Measurements from ENCODE around the gene MTHFS.

Gene MTHFS

GRCh38 chr15:79874242-79874641 lies 22.6 kb downstream of the MTHFS start:
- DNase-seq = peak; percentile 87

DNA sequence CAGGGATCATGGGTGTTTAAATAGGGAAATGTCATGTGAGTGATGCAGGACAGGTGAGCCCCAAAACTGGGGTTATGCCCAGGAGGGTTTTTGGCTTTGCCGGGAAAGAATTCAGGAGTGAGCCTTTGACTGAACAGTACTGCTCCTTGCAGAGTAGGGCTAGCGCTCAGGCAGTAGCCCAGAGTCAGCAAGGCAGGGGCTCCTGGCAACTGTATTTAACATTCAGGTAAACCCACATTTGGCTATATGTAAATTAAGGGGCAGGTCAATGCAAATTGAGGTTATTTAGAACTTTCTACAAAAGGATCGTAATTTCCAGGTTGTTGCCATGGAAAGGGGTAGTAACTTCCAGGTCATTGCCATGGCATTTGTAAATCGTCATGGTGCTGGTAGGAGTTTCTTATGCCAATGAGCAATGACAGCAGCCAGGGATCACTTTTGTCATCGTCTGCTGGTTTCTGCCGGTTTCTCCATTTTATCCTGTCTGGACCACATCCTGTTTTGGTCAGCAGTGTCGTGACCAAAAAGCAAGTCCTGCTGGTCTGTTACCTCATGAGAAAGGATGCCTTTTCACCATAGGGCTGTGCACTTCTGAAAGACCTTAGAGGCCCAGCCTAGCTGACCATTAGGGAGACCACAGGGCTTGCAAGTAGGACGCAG lies 24.3 kb downstream of the MTHFS start:
- DNase-seq = no peak

DNA sequence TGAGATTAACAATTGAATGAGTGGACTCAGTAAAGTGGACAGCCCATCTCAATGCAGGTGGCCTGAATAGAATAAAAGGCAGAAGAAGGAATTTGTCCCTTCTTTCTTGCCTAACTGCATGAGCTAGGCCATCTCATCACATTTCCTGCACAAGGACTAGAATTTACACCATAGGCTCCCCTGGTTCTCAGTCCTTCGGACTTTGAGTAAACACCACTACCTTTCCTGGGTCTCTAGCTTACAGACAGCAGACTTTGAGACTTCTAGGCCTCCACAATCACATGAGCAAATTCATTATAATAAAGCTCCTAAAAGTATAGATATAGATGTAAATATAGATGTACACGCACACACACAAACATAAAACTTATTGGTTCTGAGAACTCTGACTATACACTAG lies 28.3 kb downstream of the MTHFS start:
- DNase-seq = no peak

DNA sequence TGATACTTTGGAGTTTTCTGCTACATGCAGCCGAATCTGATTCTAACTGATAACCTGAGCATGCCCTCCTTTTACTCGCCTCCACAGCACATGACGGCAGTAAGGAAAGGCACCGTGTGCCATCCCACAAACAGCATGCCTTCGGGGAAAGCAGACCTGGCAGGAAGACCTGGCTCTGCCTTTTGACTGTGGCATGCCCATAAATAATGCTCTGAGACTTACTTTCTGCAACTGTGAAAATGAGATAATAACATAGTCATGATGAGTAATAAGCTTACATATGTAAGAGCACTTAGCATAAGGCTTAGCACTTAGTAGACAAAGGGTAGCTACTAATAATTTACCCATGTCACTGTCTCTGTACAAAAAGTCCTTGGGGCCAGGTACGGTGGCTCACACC lies 32.9 kb downstream of the MTHFS start:
- DNase-seq = no peak

GRCh38 chr15:79862191-79862590 lies 34.6 kb downstream of the MTHFS start:
- DNase-seq = no peak

- no peak for DNase-seq
Measured at GRCh38 chr15:79860661-79861060, 36.2 kb downstream of the MTHFS start.

- no peak for DNase-seq
Measured at GRCh38 chr15:79858469-79858868, 38.3 kb downstream of the MTHFS start.

DNA sequence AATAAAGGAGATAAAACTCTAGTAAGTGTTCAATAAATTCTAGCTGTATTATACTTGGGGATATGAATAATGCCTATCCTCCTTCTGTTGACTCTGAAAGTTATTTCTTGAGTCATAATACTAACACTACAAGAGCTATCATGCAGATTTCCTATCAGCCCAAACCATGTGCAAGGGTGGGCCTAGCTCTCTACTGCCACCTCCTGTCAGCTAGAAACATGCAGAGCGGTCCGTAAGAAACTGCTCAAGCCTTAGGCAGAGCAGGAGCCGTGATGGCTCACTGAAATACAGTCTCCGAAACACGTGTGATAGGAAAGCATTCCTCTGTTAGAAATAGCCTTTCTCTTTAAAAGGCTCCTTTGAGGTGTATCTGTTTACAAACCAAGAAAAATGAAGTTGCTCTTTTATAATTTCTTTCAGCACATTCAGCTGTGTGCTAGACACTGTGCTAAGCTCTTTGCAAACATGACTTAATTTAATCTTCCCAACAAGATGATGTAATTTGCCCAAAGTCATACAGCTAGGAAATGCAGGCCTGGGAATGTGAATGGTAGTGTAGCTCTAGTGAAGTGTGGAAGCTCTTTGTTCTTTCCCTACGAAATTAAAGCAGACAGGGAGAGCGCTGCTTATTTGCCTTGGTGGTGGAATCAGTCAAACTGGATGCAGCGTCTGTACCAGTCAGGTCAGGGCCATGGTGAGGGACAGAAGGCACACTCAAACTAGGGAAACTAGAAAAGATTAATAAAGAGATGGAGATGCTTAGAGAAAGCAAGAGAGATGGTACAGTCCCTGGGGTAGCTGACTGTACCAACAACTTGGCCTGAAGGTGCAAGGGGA lies 43.1 kb downstream of the MTHFS start:
- DNase-seq = peak; percentile 45

DNA sequence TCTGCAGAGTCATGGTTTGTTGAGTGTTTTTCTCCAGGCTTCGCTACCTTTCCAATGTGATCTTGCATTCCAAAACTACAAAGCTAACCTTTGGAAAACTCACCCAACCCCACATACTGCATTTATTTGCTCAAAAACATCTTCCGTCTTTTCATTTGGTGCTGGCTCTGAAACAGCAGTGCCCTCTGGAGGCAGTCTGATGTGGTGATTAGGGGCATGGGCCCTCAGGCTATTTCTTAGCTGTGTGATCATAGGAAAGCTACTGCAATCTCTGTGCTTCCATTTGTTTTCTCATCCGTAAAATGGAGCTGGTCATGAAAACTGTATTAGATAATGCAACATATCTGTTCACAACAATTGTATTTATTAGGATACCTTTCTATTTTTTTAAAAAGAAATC lies 47.0 kb downstream of the MTHFS start:
- peak; percentile 9 for DNase-seq

- DNase-seq = no peak
Measured at GRCh38 chr15:79846539-79846938, 50.3 kb downstream of the MTHFS start.

DNA sequence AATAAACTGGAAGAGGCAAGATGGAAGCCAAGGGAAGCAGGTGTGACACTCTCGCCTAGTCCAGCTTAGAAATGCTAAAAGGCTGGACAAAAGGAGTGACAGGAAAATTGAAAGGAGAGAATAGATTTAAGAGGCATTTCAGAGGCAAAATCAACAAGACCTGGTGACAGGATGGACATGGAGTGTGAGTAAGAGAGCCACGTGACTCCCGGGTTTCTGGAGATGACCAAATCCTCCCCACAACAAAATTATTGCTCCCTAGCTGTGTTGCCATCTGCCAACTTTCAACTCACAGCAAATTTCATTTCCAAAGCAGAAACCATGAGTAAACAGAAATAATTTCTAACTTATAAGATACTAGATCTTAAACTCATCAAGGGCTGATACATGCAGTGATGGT lies 52.6 kb downstream of the MTHFS start:
- no peak for DNase-seq

- DNase-seq = no peak
Measured at GRCh38 chr15:79837846-79838245, 59.0 kb downstream of the MTHFS start.

DNA sequence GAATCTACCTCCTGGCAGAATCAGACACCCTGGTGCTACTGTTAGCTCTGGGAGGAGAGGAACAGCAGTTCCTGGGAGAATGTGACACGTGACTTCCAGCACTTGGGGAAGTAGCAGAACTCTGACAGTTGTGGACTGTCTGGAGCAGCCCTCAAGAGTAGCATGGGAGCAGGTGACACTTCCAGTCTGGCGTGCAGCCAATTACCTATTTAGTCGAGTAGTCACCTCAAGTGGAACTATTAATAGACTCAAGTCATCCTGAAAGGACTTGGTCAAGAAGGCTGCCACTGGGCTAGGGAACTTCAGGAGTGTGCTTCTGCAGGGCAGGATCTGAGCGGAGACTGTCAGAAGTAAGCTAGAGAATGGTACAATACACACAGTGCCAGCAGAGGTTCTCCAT lies 62.3 kb downstream of the MTHFS start:
- peak; percentile 21 for DNase-seq

GRCh38 chr15:79832367-79833120 lies 64.3 kb downstream of the MTHFS start:
- no peak for DNase-seq

DNA sequence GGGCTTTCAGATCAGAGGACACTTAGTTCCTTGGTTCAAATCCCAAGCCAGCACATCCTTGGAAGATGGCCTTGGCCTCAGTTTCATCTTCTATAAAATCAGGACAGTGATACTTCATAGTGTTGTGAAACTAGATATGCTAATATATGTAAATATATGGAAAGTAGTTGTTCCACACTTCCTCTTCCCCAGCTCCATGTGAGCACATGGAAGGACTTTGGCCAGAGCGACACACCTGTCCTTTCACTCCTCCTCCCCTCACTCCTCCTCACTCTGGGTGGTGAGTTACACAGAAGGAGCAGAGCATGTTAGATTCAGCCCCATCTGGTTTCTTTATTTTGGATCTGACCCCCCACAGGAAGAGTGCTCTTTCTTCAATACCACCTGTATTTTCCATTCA lies 65.2 kb downstream of the MTHFS start:
- DNase-seq = no peak

- no peak for DNase-seq
Measured at GRCh38 chr15:79829950-79830349, 66.9 kb downstream of the MTHFS start.

DNA sequence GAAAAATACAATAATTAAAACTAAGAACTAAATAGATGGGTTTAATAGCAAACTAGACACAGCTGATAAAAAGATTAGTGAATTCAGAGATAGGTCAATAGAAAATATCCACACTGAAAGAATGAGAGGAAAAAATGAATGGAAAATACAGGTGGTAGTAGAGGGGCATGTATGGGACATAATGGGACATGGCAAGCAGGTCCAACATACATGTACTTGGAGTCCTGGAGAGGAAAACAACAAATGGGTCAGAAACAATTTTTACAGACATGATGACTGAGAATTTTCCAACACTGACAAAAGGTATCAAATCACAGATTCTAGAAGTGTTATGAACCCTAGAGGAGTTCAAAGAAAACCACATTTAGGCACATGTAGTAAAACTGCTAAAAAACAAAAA lies 68.4 kb downstream of the MTHFS start:
- DNase-seq = no peak

GRCh38 chr15:79826800-79827199 lies 70.0 kb downstream of the MTHFS start:
- DNase-seq = no peak

GRCh38 chr15:79824136-79824701 lies 72.6 kb downstream of the MTHFS start:
- no peak for DNase-seq

GRCh38 chr15:79820820-79821219 lies 76.0 kb downstream of the MTHFS start:
- DNase-seq = no peak

GRCh38 chr15:79820176-79820575 lies 76.6 kb downstream of the MTHFS start:
- no peak for DNase-seq

DNA sequence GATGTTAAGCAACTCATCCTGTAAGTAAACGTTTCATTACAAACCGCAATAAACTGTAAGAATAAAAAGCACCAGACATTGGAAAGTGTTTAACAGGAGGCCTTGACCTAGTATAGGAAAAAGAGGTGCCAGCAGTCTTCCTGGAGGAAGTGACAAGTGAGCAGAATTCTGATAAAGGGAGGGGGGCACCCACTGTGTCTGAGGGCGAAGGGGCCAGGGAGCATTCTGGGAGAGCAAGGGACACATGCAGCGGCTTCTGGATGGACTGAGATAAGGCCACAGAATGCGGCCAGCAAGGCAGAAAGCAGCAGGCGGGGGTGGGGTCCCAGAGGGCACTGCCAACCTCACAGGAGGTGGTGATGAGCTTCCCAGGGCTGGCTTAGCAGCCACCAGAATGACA lies 80.2 kb downstream of the MTHFS start:
- DNase-seq = no peak

GRCh38 chr15:79815468-79815867 lies 81.3 kb downstream of the MTHFS start:
- no peak for DNase-seq

GRCh38 chr15:79812541-79812940 lies 84.3 kb downstream of the MTHFS start:
- no peak for DNase-seq
